GM19238 (cell line): ENCODE results near the gene SMARCAL1.

Experiments used
- DNase-seq: peaks from one replicate; pipeline ENCODE4 v3.0.0; 2011; ENCODE audit warnings: low spot score; ENCODE audit not compliant: insufficient read length

The SMARCAL1 gene

GRCh38 chr2:216392945-216393840 is 19.1 kb upstream of the SMARCAL1 start:
- DNase-seq = no peak

DNA sequence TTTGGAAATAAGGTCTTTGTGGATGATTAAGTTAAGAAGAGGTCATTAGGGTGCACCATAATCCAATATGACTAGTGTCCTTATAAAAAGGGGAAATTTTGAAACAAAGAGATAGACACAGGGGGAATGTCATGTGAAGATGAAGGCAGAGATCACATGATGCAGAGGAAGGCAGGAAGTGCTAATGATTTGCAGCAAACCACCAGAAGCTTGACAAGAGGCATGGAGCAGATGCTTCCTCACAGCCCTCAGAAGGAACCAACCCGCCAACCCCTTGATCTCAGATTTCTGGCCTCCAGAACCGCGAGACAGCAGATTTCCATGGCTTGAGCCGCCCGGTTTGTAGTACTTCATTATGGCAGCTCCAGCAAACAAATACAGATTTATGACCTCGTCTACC is 17.4 kb upstream of the SMARCAL1 start:
- no peak for DNase-seq

GRCh38 chr2:216399621-216400020 is 12.7 kb upstream of the SMARCAL1 start:
- no peak for DNase-seq

GRCh38 chr2:216402751-216403150 is 9.5 kb upstream of the SMARCAL1 start:
- no peak for DNase-seq

DNA sequence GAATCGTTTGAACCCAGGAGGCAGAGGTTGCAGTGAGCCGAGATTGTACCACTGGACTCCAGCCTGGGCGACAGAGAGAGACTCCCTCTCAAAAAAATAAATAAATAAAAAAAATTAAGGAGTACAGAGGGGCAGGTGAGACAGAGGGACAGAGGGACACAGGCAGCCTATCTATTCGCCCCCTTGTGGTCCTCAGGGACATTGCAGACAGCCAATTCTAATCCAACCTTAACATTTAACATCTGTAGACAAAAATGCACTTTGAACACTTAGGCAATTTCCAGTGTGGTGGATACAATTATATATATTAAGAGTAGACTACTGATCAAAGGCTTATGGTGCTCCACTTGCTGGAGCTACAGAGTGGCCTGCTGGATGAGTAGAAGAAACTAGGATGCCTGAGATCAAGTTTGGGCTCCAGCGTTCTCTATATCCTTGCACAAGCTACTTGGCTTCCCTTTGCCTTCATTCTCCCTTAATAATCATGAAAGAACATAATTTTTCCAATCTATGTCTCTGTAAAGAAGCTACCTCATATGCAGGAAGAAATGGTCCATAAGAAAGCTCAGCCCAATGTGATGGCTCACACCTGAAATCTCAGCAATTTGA is 8.2 kb upstream of the SMARCAL1 start:
- DNase-seq = peak; percentile 9

DNA sequence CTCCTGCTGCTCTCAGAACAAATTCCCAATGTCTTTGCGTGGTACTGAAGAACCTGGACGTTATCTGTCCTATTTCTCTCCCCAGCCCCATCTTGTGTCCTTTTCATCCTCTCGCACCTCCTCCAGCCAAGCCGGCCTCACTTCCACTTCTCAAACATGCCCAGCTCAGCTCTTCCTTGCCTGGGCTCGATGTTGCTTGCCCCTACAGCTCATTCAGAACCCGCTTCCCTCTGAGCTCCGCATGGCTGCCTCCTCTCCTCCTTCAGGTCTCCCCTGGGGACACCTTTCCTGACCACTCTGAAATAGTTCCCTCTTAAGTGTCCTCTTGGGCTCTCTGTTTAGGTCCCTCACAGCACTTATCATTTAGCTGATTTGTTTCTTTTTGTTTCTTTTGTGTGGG is 6.7 kb upstream of the SMARCAL1 start:
- no peak for DNase-seq

DNA sequence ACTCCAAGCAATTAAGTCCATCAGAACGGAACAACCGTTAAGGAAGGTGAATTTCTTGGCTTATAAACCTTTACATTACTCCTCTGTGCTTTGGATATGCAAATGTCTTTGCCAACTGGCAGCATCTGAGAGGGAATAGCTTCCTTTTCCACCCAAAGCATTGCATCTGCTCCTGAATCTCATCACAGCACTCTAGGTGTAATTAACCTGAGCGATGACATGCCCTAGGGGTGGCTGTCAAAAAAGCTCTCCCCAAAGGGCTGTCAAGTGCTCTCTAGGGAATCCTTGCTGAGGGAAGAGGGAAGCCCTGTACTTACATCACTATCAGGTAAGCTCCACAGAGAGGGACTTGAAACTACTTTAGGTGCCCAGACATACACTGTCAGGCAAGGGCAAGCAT is 5.5 kb upstream of the SMARCAL1 start:
- DNase-seq = no peak

DNA sequence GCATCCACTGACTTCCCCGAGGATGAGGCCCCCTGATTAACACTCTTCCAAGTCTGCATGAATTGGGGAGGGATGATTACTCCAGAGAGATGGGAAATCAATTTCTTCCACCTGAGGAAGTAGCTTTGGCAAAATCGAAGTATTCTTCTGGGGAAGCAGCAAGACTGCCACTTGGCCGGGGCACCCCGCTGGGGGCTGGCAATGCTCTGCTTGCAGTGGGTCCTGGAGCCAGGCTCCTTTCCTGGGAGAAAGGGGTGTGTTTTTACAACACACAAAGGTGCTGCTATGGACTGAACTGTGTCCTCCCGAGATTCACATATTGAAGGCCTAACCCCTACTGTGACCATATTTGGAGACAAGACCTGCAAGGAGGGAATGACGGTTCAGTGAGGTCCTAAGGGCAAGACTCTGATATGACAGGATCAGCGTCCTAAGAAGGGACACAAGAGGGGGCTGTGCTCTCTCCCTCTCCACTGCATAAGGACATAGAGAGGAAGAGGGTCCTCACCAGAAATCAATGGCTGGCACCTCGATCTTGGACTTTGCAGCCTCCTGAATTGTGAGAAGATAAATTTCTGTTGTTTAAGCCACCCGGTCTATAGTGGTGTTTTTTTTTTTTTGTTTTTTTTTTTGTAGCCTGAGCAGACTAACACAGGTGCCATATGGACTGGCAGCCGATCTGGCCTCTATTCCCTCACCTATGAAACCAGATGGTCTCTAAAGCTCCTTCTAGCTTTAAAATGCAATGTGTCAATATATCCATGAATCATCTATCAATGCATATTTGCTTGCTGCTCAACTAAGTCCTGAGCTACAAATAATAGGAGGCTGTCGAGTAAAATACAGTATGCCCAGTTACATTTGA is 3.6 kb upstream of the SMARCAL1 start:
- no peak for DNase-seq

DNA sequence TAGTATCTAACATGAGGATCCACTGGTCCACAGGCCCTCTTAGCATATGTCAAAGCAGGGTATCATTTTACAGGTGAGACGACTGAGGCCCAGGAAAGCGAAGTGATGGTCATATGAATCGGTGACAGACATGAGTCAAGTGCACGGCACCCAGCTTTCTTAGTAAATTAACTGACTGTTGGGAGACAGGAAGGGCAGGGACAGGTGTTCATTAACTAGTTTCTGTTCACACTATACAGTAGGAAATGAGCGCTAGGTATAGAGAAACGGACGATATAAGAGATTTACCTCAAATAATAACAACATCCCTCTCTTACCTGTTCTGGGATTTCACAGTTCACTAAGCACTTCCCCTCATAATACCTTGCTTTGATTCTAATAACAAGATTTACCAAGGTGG is 1.7 kb upstream of the SMARCAL1 start:
- no peak for DNase-seq

DNA sequence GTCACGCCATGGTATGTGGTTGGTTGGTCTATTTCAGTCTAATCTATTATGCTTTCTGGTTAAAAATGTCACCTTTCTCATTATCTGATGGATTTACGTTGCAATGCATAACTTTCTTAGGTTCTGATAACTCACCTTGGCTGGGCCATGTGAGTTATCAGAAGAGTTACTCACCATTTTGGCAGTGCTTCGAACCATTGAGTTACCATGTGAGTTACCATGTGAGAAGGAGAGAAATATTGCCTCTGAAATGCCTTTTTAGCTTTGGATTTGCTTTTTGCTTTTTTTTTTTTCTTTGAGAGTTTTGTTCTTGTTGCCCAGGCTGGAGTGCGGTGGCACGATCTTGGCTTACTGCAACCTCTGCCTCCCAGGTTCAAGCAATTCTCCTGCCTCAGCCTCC is 1.6 kb downstream of the SMARCAL1 start:
- no peak for DNase-seq

- DNase-seq = no peak
These were observed 2.6 kb downstream of the SMARCAL1 start for GRCh38 chr2:216414772-216415319.

DNA sequence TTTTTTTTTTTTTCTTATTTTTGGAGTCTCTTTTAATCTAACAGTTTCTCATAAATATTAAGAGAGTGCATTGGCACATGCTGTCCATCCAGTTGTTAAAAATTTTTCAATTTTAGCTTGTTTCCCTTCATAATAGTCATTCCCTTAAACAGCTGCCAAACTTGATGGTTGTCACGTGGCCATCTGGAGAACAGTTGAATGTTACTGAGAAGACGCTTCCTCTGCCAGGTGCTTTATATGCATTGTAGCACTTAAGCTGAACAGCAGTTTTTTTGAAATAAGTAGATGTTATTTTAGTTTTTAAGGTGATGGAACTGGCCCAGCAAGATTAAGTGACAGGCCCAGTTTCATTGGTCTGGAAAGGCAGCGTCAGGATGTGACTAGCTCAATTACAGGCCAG is 3.3 kb downstream of the SMARCAL1 start:
- no peak for DNase-seq

DNA sequence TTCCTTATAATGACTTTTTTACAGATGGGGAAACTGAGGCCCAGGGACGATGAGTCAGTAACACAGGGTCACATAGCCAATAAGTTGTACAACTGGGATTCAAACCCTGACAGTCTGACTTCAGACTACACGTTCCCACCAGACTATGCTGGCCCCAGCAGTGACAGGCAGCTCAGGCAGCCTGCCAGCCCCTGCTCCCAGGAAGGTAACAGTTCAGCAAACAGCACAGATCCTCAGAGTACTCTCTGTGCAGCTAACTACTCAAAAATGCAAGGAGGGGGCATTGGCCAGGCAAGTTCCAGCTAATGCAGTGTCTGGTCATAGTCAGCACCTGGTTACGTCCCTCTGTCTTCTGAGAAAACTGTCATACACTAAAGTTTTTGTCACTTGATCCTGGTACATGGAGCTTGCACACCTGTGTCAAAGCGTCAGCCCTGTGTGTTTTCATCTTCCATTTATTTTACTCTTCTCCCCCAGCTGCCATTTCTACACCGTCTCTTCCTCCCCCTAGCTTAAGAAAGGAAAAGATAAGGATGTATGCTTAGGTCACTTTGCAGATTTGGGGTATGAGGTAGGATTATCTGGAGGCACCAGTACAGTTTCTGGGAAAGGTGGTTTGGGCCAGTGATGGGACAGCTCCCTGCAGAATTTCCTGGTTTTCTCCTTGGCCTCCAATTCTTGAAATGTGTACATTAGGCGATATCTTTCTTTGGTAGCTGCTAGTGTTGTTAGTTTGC is 4.5 kb downstream of the SMARCAL1 start:
- no peak for DNase-seq

GRCh38 chr2:216418981-216419380 is 6.7 kb downstream of the SMARCAL1 start:
- DNase-seq = no peak

DNA sequence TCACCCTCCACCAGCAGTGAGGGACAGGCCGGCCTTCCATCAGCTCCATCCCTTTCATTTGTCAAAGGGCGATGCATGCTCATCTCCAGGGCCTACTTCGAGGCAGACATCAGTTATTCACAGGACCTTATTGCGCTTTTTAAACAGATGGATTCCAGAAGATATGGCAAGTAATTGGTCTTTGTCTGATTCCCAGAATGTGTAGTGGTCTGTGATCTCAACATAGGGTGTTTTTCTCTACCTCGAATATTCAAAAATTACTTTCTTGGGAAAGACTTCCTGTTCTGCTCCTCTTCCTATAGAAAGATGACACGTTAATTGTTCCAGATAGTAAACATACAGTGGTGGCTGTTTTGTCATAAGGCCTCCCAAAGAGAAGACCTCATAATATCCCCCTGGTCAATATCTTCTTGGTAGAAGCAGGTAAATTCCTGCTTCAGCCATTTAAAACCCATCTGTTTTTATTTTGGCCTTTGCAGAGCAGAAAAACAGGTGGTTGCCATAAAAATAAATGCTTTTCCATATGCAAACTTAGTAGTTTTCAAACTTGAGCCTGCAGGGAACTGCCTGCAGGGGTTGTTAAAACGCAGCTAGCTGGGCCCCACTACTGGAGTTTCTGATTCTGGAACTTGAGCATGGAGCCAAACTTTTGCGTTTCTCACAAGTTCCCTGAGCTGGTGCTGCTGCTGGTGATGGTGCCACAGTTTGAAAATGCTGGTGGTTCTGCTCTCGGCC is 8.2 kb downstream of the SMARCAL1 start:
- no peak for DNase-seq

DNA sequence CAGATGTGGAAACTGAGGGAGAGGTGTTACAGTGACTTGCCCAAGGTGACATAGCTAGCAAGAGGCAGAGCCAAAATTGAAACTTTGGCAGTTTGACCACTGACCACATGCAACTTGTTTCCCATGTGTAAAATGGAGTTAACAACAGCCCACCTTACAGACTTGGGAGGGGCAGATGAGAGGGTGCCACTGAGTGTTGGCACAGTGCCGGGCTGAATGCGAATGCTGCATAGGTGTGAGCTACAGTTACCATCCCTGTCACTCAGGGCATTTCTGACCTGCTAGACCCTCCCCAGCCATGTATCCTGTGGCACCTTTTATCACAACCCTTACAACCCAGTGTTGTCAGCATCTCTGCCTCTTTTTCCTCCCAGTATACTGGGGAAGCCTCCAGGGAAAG is 10.8 kb downstream of the SMARCAL1 start:
- no peak for DNase-seq

GRCh38 chr2:216424274-216424673 is 12.0 kb downstream of the SMARCAL1 start:
- DNase-seq = no peak

DNA sequence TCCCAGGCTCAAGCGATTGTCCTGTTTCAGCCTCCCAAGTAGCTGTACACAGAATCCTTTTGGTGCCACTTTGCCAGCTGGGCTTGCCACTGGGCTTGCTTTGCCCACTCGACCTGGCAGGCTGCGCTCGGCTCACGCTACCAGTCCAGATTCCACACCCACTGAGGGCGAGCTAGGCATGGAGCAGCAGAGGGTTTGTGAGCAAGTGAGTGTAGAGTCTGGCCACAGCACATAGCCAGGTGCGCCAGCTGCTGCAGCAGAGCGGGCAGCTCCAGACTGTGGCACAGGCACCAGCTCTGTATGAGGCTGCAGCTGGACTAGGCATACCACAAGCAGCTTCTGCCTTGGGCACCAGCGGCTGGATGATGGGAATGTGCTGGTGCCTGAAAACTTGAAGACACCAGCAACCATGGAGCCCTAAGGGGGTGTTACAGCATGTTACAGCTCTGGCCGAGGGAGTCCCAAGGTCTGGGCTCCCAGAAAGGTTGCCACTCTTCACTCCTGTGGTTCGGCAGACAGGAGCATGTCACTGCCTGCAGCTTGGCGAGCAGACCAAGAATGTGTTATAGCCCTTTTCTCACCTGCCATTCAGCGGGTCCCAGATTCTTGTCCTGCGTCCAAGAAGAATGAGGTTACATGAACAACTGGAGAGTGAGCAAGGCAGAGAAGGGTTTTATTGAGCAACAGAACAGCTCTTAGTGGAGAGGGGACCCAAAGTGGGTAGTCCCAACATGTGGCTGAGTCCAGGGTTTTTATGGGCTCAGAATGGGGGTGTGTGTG is 12.9 kb downstream of the SMARCAL1 start:
- no peak for DNase-seq

- DNase-seq = no peak
These were observed 14.0 kb downstream of the SMARCAL1 start for GRCh38 chr2:216426166-216426777.
